CD4-positive, CD25-positive, alpha-beta regulatory T cell (primary cell): Measurements from ENCODE around the gene LIMD2. TPM values are rescaled to one million over a fixed set of nuclear protein-coding genes. Genes with fewer than 3 reads are reported as not detected.

ENCODE experiments used
- ATAC-seq, 2 donors: fragments of 150-1000 bp; cut with Tn5 transposase; one replicate each; pipeline ENCODE4 v1.10.0; 2021; ENCODE audit warnings: low read depth in 2 of 2, moderate number of reproducible peaks in 2 of 2, moderate library complexity in 1 of 2
- DNase-seq, 3 donors: peaks; one replicate each; pipeline versions ENCODE4 v3.0.0 to v3.0.0-alpha.2; 2012 to 2022; ENCODE audit warnings: mixed read lengths in 1 of 3
- H3K27ac ChIP-seq: one replicate; pipeline ENCODE4 v1.7.0; 2013; ENCODE audit warnings: mild to moderate bottlenecking, low read length; ENCODE audit not compliant: insufficient read depth, poor library complexity, severe bottlenecking
- H3K27me3 ChIP-seq: one replicate; pipeline ENCODE4 v1.7.0; 2013; ENCODE audit warnings: low read length; ENCODE audit not compliant: control insufficient read depth, insufficient read depth
- H3K36me3 ChIP-seq: one replicate; pipeline ENCODE4 v1.7.0; 2013; ENCODE audit warnings: mild to moderate bottlenecking, low read length, moderate library complexity; ENCODE audit not compliant: control insufficient read depth, insufficient read depth
- H3K4me1 ChIP-seq: 2 replicates; pipeline ENCODE4 v1.7.0; 2013; ENCODE audit warnings: mild to moderate bottlenecking, low read length; ENCODE audit not compliant: insufficient read depth, control insufficient read depth, poor library complexity, severe bottlenecking
- H3K4me3 ChIP-seq: one replicate; pipeline ENCODE4 v1.7.0; 2013; ENCODE audit warnings: low read depth, mild to moderate bottlenecking, low read length, moderate library complexity
- H3K9me3 ChIP-seq, 2 experiments: 1 replicate in 1 of 2; 2 replicates in 1 of 2; pipeline ENCODE4 v1.7.0; 2013; ENCODE audit warnings: low read length in 2 of 2, mild to moderate bottlenecking in 1 of 2, moderate library complexity in 1 of 2; ENCODE audit not compliant: control insufficient read depth in 2 of 2
- H3K27ac Mint-ChIP-seq, 3 donors: one replicate each; pipeline ENCODE4 v1.8.0; 2020 to 2022; ENCODE audit warnings: mild to moderate bottlenecking in 3 of 3, mixed read lengths in 3 of 3, moderate library complexity in 2 of 3
- H3K27me3 Mint-ChIP-seq: one replicate; pipeline ENCODE4 v1.8.0; 2022; ENCODE audit warnings: mild to moderate bottlenecking, mixed read lengths
- H3K36me3 Mint-ChIP-seq: one replicate; pipeline ENCODE4 v1.8.0; 2020; ENCODE audit warnings: mixed read lengths
- H3K4me1 Mint-ChIP-seq, 4 donors: one replicate each; pipeline ENCODE4 v1.8.0; 2020 to 2022; ENCODE audit warnings: mixed read lengths in 4 of 4, mild to moderate bottlenecking in 1 of 4
- H3K4me3 Mint-ChIP-seq, 4 donors: one replicate each; pipeline ENCODE4 v1.8.0; 2020 to 2022; ENCODE audit warnings: mild to moderate bottlenecking in 4 of 4, mixed read lengths in 4 of 4, moderate library complexity in 3 of 4
- H3K9me3 Mint-ChIP-seq, 7 donors: one replicate each; pipeline ENCODE4 v1.8.0; 2020 to 2022; ENCODE audit warnings: mixed read lengths in 7 of 7, mild to moderate bottlenecking in 3 of 7, moderate library complexity in 2 of 7
- polyA plus RNA-seq, 4 donors: library from polyadenylated mRNA; unstranded; fragments of 300-500 nt; fragmentation: Illumina TruSeq; gene quantifications; one replicate each; pipeline ENCODE4 v1.2.3, GENCODE V29; 2021
- total RNA-seq: library from RNA; stranded (reverse); gene quantifications from one replicate; pipeline ENCODE4 v1.2.3, GENCODE V29; 2022

The LIMD2 gene
- total and polyA plus RNA-seq, 5 donors from 2014 or later = 408 to 634 (median 471) TPM

DNA sequence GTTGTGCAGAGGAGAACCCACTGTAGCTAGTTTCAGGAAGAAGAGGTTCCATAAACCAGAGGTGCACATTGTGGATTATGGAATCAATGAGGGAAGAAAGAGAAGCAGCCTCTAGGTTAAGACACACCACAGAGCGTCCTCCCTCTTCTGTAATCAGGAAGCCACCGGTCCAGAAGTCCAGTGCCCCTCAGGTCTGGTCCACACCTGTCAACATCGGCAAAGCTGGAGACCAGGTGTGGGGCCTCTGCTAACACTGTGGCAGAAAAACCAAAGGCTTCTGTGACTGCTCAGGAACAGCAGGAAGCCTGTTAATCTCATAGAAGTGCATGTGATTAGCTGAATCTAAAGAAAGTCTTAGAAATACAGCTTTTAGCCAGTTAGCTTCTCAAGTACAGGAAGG, 23.3 kb downstream of the LIMD2 start:
- H3K27me3 ChIP-seq = no peaks in the 10 kb centered on the region
- H3K36me3 ChIP-seq = peaks cover 70% of the 10 kb centered on the region
- H3K9me3 ChIP-seq = no peaks in the 10 kb centered on the region
- no peak overlapping the region for H3K4me3 Mint-ChIP-seq
- peaks cover 29% of the 10 kb centered on the region for H3K36me3 Mint-ChIP-seq
- DNase-seq = no peak
- no peak overlapping the region for H3K4me3 ChIP-seq
- ATAC-seq = no peak
- H3K27ac ChIP-seq = no peak overlapping the region
- no peaks in the 10 kb centered on the region for H3K9me3 Mint-ChIP-seq
- peak overlapping the region in 2 of 3 donors; percentile 23 to 85 for H3K27ac Mint-ChIP-seq
- no peaks in the 10 kb centered on the region for H3K4me1 ChIP-seq
- H3K4me1 Mint-ChIP-seq = peaks cover 0 to 32% (median 15%) of the 10 kb centered on the region in 4 donors
- no peaks in the 10 kb centered on the region for H3K27me3 Mint-ChIP-seq

GRCh38 chr17:63675607-63676546, 24.0 kb downstream of the LIMD2 start:
- Mint-ChIP-seq H3K36me3 (peaks cover 27% of the 10 kb centered on the region), H3K4me1 (peaks cover under 1 to 32% (median 16%) of the 10 kb centered on the region in 4 donors), H3K27ac (peak overlapping the region; percentile 23 to 85 (median 62)), H3K9me3 (no peaks in the 10 kb centered on the region), H3K27me3 (no peaks in the 10 kb centered on the region), H3K4me3 (no peak overlapping the region)
- Histone ChIP-seq H3K27me3 (no peaks in the 10 kb centered on the region), H3K4me3 (no peak overlapping the region), H3K9me3 (no peaks in the 10 kb centered on the region), H3K27ac (no peak overlapping the region), H3K4me1 (no peaks in the 10 kb centered on the region), H3K36me3 (peaks cover 69% of the 10 kb centered on the region)
- DNase-seq (no peak), ATAC-seq (no peak)

- no peak for DNase-seq
- Histone ChIP-seq H3K36me3 (peaks cover 70% of the 10 kb centered on the region), H3K27ac (no peak overlapping the region), H3K4me3 (no peak overlapping the region), H3K9me3 (no peaks in the 10 kb centered on the region), H3K27me3 (no peaks in the 10 kb centered on the region), H3K4me1 (no peaks in the 10 kb centered on the region)
- no peak for ATAC-seq
- H3K27me3 Mint-ChIP-seq = no peaks in the 10 kb centered on the region
- peaks cover 4 to 34% (median 17%) of the 10 kb centered on the region in 4 donors for H3K4me1 Mint-ChIP-seq
- peak overlapping the region in 1 of 3 donors; percentile 62 for H3K27ac Mint-ChIP-seq
- no peaks in the 10 kb centered on the region for H3K9me3 Mint-ChIP-seq
- no peak overlapping the region for H3K4me3 Mint-ChIP-seq
- H3K36me3 Mint-ChIP-seq = peaks cover 29% of the 10 kb centered on the region
Observed at GRCh38 chr17:63675231-63675606, 24.7 kb downstream of the LIMD2 start.

- Mint-ChIP-seq H3K9me3 (no peaks in the 10 kb centered on the region), H3K27ac (peak overlapping the region in 2 of 3 donors; percentile 20 to 60), H3K4me3 (no peak overlapping the region), H3K36me3 (peaks cover 29% of the 10 kb centered on the region), H3K27me3 (no peaks in the 10 kb centered on the region), H3K4me1 (peaks cover 4 to 36% (median 14%) of the 10 kb centered on the region in 4 donors)
- no peak overlapping the region for H3K4me3 ChIP-seq
- peaks cover 73% of the 10 kb centered on the region for H3K36me3 ChIP-seq
- ATAC-seq (no peak), DNase-seq (no peak)
- H3K9me3 ChIP-seq = no peaks in the 10 kb centered on the region
- no peaks in the 10 kb centered on the region for H3K4me1 ChIP-seq
- no peak overlapping the region for H3K27ac ChIP-seq
- no peaks in the 10 kb centered on the region for H3K27me3 ChIP-seq
Observed at GRCh38 chr17:63672856-63673255, 27.1 kb downstream of the LIMD2 start.

- Histone ChIP-seq H3K4me1 (no peaks in the 10 kb centered on the region), H3K36me3 (peaks cover 81% of the 10 kb centered on the region), H3K4me3 (no peak overlapping the region), H3K27ac (no peak overlapping the region), H3K9me3 (no peaks in the 10 kb centered on the region), H3K27me3 (no peaks in the 10 kb centered on the region)
- H3K4me3 Mint-ChIP-seq = no peak overlapping the region
- H3K27ac Mint-ChIP-seq = peak overlapping the region; percentile 20 to 53 (median 43)
- peak in 1 of 2 donors; percentile 37 for ATAC-seq
- no peaks in the 10 kb centered on the region for H3K9me3 Mint-ChIP-seq
- peak in 1 of 3 donors; percentile 13 for DNase-seq
- peaks cover 42% of the 10 kb centered on the region for H3K36me3 Mint-ChIP-seq
- no peaks in the 10 kb centered on the region for H3K27me3 Mint-ChIP-seq
- H3K4me1 Mint-ChIP-seq = peaks cover 1 to 18% (median 13%) of the 10 kb centered on the region in 4 donors
Observed at GRCh38 chr17:63665527-63666214, 34.3 kb downstream of the LIMD2 start.

GRCh38 chr17:63659850-63660249, 40.1 kb downstream of the LIMD2 start:
- Mint-ChIP-seq H3K36me3 (peaks cover 33% of the 10 kb centered on the region), H3K4me1 (peaks cover 0 to 9% (median 3%) of the 10 kb centered on the region in 4 donors), H3K27ac (peak overlapping the region in 1 of 3 donors; percentile 86), H3K9me3 (no peaks in the 10 kb centered on the region), H3K27me3 (no peaks in the 10 kb centered on the region), H3K4me3 (no peak overlapping the region)
- Histone ChIP-seq H3K4me3 (no peak overlapping the region), H3K4me1 (no peaks in the 10 kb centered on the region), H3K27me3 (no peaks in the 10 kb centered on the region), H3K27ac (no peak overlapping the region), H3K36me3 (peaks cover 64% of the 10 kb centered on the region), H3K9me3 (no peaks in the 10 kb centered on the region)
- no peak for ATAC-seq
- no peak for DNase-seq

DNA sequence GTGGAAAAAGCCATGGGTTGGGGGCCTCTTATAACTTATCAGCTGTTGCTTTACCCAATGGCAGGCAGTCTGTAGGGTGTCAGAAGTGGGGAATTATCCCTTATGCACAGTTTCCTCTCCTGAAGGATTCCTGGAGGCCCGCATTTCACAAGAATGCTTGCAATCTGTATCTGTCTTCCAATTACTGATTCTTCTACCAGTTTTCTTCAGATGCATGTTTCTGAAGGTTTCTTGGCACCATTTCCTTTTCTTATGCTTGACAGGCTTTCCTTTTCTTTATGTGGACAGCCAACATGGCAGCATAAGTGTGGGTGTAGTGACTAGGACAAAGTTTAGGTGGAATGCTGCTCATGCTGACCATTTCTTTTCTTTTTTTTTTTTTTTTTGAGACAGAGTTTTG, 41.6 kb downstream of the LIMD2 start:
- Mint-ChIP-seq H3K27me3 (no peaks in the 10 kb centered on the region), H3K36me3 (peaks cover 33% of the 10 kb centered on the region), H3K27ac (no peak overlapping the region), H3K4me1 (peaks cover 0 to 3% (median 1%) of the 10 kb centered on the region in 4 donors), H3K4me3 (no peak overlapping the region), H3K9me3 (no peaks in the 10 kb centered on the region)
- H3K4me1 ChIP-seq = no peaks in the 10 kb centered on the region
- H3K36me3 ChIP-seq = peaks cover 66% of the 10 kb centered on the region
- no peak overlapping the region for H3K4me3 ChIP-seq
- H3K27ac ChIP-seq = no peak overlapping the region
- H3K27me3 ChIP-seq = no peaks in the 10 kb centered on the region
- no peak for ATAC-seq
- no peaks in the 10 kb centered on the region for H3K9me3 ChIP-seq
- DNase-seq = no peak
